Activated naive CD4-positive, alpha-beta T cell treated with anti-CD3 and anti-CD28 coated beads, Interleukin-2, amount 50 U/mL, for 16 hours (primary cell): ENCODE data around the gene CCDC136.

ENCODE experiments used
- DNase-seq: peaks from one replicate; pipeline ENCODE4 v3.0.0-alpha.2; 2020

CCDC136 gene

DNA sequence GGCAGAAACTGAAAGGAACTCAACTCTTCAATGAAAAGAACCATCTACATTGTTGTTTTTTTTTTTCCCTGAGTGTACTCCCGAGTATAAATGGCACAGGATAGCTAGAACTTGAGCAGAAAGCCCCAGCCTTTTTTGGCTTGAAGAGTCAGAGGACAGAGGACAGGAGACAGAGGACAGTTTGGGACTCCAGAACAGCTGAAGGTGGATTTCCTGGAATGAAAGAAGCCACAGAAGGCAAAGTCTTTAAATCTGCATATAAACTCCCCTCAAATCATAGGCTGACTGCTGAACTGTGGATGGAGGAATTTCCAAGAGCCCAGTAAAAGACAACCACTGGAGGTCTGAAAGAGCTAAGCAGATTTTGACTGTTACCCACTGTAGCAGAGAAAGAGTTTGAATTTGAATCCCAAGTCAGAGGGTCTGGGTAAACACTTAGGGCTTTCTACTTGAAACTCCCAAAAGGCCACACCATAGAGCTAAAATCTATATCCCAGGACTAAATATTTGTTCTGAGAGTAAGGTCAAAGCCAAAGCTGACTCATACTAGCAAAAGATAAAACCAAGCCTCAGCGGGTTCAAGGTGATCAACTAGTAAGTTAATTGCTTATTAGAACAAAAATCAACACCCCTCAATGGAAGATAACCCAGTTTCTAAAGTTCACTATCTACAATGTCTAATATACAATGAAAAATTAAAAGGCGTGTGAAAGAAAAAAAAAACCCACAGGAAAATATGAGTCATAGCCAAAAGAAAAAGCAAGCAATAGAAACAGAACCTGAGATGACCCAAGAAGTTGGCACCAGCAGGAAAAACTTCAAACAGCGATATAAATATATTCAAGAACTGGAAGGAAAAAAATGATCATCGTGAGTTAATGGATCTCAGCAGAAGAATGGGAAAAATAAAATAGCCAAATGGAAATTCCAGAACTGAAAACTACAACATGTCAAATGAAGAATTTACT is 14.3 kb upstream of the CCDC136 start:
- DNase-seq, result no peak

DNA sequence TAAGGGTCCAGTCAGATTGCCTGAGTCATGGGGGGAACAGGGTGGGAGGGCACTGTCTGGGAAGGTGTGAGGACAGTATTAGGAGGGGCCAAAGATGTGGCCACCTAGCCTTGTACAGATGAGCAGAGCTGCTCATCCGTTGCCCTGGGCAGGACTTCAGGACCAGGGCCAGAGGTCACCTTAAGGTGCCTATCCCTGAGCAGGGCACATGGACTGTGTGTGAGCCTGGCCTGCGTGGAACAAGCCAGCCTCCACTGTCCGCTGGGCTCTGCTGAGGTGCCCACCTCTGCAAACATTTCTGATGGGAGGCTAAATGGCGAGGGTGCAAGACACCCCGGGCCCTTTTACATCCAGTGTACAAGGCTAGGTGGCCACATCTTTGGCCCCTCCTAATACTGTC is 12.8 kb upstream of the CCDC136 start:
- no peak for DNase-seq

DNA sequence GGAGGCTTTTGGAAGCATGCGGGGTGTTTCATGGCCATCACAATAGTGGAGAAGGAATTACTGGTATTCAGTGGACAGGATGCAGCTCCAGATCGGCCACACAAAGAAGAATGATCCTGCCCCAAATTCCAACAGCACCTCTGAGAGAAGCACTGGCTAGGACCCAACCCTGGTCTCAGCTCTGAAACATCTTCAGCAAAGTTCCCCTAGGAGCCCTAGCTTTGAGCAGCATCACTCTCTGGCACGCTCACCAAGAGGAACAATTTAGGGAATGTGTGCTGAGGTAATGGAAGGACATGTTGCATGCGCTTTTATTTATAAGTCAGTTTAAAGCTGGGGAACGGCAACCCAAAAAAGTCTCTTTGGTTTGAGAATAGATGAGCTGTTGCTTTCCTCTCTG is 10.6 kb upstream of the CCDC136 start:
- no peak for DNase-seq

DNA sequence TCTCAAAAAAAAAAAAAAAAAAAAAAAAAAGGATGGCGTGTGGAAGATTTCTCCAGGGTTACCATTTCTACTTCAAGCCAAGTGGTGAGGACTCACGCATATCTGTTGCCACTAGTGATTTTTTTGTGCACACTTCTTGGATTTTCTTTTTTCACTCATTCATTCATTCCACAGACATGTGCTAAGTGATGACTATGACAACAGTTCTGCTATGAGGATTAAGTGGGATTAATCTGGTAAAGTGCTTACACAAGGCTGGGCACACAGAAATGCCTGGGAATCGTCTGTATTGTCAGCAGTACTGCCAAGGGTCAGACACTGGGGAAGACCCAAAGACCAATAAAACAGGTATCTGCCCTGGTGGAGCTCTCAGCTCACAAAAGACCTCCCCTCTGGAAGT is 9.9 kb upstream of the CCDC136 start:
- no peak for DNase-seq

DNA sequence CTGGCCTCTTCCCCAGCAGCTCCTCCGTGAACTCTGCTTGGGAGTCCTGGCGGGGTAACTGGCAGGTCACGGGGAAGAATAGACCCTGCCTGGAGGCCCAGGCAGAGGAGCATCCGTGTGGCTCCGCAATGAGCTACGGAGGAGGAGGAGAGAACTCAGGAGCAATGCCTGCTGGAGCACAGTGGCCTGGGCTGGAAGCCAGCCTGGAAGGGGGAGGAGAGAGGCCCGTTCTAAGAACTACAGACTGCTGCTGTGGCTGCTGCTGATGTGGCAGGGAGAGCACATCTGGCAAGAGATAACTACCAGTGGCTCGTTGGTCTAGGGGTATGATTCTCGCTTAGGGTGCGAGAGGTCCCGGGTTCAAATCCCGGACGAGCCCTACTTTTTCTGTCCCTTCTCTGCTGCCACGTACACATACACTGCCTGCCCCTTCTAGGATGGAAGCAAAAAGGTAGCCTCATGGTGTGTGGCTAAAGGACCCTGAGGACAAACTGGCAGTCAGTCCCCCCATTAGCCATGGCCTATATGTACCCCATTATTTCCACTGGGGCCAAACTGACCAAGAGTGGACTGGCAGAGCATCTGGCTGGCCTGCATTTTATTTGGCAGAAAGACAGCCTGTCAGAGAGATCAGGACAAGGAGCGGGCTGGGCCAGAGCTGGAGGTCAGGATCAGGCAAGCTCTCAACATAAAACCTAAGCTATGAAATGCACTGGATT is 8.5 kb upstream of the CCDC136 start:
- DNase-seq, result no peak

DNA sequence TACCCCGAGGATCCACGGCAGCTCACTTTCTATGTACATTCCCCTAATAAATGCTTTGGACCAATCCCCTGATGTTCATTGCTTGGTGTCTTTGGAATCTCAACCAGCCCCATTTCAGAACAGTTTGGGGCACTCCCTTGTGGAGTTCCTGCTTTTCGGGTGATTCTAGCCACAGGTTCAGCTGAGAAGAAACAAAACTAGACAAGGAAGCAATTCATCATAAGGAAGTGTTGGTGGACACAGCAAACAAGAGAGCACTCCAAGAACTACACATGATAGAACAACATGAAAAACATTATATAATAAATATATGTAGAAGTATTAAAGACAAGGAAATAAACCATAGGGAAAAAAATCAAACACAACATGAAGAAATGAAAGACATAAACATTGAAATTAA is 6.0 kb upstream of the CCDC136 start:
- no peak for DNase-seq

DNA sequence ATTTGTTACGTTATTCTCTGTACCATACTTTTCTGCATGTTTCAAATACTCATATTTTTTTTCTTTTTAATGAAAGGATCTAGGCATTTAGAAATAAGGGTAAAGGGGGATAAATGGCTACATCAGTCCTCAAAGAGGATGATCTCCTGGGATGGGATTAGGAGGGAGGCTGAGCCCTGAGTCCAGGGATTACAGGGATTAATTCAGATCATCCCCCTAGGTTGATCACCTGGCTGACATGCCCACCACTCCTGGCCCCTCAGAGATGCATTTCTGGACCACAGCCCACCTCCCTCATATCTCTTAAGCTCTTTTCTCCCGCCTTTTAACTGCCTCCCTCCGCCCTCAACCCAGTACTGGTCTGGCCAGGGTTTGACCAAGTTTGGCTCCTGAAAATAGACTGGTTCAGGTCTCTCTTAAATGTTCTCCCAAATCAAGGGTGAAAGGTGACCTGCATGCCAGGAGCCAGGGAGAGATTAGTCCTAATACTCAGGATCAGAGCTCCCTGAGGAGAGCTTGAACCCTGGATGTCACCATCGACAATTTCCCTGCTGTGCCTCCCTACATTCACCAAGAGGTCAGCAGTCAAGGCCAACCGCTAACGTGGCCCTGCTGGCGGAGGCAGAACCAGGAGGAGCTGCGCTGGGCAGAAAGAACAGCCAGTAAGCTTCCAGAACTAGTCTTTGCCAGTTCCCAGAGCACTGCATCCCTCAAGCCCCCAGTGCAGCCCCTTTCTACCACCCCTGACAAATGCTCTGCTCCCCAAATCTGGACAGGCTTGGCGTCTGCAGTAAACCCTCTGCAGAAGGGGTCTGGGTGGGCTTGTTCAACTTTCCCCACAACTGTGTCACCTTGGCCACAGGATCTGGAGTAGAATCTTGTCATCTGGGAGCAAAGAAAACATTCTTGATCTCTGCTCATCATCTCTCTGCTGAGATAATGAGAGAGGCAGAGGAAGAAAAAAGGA is 3.0 kb upstream of the CCDC136 start:
- no peak for DNase-seq

DNA sequence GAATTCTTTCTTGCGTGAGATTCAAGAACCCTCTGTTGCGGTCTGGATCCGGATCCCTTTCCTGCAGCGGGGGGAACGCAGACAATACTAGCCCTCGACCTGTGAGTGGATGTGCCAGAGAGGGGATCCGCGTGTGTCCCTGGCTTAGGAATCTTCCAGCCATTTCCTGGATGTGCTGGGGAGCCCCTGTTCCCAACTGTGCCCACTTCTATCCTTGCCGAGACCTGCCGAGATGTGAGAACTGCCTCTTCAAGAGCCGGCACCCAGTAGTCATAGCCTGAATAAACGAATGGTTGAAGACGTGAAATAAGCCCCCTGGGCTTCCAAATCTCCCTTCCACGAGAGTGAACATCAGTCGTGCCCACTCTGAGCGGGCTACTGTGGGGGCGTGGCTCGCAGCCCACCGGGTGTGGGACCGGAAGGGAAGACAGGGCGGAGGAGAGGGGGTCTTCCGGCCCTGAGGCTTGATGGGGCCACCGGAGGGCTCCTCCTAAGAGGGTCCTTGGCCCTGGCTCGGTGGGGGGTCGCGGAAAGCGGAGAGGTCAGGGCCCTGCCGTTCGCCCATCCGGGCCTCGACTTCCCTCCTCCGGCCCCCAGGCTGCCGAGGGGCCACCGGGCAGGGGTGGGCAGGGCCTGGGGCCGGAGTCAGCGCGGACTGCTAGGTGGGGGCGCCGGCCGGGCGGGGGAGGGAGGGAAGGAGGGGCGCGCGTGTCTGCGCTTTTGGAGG is 1.3 kb upstream of the CCDC136 start:
- DNase-seq, result no peak

DNA sequence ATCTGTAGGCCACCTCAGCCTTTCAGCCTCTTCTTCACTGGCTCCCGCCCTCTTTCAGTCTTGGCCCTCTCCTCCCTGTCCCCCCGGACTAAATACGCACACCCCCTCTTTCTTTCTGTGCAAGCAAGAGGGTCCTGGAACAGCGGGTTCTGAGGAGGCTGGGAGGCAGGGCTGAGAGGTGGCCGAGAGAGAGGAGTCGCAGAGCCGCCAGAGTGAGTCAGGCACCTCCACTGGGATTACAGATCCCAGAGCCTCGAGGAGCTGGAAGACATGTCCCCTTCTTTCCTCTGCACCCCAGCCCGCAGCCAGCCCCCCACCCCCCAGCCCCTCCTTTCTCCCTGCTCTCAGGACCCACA is 182 bp downstream of the CCDC136 start:
- no peak for DNase-seq

DNA sequence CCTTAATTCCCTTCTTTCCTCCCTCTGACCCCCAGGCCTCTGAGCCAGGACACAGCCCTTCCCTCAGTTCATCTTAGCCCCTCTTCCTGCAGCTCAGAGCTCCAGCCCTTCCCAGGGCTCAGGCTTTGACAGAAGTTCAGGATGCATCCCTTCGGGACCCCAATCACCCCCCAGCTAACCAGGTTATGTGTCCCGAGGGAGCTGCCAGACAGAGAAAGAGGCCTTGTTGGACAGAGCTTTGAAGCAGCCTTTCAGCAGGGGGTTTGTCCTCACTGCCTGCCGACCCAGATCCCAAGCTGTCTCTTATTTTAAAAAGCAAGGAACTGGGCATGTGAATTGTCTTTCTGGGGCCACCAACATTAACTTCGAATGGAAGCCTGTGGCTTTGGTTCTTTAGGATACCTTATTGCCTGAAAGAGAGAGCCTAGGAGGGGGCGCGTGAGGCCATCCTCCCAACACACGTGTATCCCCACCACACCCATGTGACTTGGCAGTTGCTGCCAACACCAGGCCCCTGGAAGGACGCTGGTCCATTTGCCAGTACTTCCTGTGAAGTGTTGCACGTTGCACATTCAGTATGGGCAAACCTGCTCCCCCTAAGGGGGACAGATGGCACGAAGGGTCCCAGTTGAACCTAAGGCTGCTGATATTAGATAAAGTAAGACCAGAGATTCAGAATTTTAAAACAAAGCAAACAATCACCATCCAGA is 858 bp downstream of the CCDC136 start:
- no peak for DNase-seq

DNA sequence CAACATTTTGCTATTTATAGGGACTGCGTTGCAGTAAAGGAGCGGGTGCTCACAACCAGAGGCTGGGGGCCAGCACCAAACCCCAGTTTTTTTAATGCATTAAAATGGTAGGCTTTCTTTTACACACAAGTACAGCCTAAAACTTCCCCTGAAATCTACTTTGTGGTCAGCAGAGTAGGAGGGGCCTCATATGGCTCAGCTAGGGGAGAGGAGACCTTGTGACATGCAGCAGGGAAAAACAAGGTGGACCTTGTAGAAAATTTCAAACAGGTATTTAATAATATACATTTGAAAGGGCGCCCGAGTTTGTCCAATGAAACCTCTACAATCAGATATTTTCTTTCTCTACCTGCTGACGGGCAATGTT is 1.4 kb downstream of the CCDC136 start:
- DNase-seq, result no peak

DNA sequence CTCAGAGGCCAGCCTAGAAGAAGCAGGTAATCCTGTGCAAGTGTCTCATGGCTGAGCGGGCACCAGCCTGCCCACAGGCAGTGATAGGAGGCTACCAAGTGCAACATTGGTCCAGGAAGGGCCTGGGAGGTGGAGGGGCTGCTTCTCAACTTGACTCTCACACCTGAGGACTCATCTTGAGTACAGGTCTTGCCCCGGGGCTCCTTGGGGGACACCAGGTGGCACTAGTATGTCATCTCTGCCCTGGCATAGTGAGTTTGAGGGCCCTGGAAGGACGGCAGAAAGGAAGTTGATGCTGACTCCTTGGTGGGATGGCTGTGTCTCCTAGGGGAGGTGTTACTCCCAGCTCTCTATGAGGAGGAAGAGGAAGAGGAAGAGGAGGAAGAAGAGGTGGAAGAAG is 2.3 kb downstream of the CCDC136 start:
- DNase-seq, result no peak

DNA sequence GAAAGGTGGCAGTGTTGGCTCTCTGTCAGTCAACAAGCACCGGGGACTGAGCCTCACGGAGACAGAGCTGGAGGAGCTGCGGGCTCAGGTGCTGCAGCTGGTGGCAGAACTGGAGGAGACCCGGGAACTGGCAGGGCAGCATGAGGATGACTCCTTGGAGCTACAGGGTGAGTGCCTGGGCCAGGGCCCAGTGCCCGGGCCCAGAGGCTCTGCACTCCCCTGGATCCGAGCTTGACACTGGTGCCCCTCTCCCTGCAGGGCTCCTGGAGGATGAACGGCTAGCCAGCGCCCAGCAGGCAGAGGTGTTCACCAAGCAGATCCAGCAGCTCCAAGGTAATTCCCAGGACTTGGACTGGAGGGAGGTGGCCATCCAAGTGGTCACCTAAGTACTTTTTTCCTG is 2.7 kb downstream of the CCDC136 start:
- DNase-seq, result no peak

DNA sequence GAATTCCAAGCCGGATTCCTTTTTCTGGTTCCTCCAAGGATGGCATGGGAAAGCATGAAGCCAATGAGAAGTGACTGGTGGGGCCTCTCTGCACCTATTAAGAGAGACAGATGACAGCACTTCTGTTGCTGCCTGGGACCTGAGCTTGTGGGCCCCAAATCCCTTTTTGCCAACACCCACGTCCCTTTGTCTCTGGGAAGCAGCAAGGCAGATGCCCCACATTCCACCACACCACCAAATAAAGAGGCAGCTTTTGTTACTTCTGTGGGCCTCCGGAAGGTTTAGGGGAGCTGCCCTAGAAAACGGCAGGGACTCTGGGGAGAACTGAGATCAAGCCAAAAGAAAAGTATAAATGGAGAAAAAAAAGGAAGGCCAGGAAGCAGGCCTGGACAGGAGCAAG is 3.4 kb downstream of the CCDC136 start:
- no peak for DNase-seq

DNA sequence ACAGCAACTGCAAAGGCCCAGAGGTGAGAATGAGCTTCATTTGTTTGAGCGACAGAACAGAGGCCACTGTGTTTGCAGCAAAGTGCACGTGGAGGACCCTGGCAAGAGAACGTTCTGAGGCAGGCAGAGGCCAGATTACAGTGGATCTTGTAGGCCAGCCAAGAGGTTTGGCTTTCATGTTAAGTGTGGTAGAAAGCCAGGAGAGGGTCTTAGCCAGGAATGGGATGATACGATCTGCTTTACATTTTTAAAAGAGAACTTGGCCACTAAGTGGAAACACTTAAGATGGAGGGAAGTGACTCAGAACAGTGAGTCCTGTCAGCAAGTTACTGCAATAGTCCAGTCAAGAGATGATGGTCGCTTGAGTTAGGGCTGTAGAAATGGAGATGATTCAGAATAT is 4.6 kb downstream of the CCDC136 start:
- DNase-seq, result no peak

DNA sequence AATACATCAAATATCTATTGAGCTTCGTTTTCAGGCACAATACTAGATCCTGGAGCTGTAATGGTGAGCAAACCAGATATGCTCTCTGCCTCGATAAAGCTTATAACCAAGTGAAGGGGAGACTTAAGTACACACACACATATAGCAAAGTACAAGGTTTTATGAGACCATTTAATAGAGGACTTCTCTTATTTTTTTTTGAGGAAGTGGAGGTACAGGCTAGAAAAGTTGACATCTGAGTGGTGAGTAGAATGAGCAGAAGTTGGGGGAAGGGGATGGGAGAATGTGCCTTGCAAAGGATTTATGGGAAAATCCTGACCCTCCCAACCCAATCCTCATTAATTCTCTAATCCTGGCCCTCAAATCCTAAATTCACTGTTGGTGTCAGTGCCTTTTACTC is 7.7 kb downstream of the CCDC136 start:
- DNase-seq, result no peak

DNA sequence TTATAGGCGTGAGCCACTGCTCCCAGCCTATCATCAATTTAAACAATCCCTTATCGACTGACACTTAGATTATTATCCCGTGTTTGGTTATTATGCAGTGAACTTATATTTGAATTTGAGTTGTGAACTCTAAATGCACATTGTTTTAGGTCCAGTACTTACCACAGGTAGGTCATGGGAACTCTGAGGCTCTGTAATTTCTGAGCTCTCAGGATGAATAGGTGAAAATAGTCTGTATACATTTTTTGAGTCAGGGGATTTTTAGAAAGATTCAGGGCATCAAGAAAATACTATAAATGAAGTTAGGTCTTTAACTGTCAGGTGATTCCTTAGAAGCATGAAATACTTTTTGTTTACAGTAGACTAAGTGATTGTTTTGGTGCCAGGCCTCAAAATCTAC is 8.8 kb downstream of the CCDC136 start:
- no peak for DNase-seq

DNA sequence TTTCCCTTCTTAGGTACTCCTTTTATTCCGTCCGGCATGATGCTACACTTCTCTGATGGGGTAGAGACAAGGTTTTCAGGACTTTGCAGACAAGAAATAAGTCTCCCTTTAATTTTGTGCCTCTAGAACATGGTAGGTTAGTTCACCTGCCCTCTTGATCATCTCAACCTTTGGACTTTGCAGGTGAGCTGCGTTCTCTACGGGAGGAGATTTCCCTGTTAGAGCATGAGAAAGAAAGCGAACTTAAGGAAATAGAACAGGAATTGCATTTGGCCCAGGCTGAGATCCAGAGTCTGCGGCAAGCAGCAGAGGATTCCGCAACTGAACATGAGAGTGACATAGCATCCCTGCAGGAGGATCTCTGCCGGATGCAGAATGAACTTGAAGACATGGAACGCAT is 9.2 kb downstream of the CCDC136 start:
- no peak for DNase-seq

DNA sequence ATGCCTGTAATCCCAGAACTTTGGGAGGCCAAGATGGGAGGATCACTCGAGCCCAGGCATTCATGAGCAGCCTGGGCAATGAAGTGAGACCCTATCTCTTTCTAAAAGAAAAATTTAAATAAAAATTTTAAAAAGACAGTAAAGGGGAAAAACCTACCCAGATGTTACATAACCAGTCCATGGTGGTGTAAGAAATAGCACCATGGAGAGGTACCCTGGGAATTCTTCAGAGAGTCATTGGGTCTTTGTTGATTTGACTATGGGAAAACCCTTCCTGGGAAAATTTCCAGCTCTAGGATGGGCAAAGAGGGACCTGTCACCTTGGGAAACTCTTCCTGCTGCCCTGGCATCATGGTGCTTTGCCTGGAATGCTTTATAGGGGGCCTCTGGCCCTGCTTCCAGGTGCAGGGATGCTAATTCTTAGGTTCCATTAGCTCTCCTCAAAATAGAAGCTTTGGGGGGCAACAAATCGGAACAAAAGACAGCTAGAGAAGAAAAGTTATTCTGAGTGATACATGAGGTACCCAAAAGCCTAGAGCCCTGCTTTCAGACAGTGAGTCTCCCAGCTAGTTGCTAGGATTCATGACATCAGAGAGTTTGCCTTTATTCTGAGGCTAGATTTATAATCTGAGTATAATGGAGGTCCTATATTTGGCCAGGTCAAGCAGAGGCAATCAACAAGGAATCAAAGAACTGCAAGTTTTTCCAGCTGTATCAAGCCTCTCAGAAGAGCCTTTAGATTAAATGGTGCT is 10.1 kb downstream of the CCDC136 start:
- no peak for DNase-seq

DNA sequence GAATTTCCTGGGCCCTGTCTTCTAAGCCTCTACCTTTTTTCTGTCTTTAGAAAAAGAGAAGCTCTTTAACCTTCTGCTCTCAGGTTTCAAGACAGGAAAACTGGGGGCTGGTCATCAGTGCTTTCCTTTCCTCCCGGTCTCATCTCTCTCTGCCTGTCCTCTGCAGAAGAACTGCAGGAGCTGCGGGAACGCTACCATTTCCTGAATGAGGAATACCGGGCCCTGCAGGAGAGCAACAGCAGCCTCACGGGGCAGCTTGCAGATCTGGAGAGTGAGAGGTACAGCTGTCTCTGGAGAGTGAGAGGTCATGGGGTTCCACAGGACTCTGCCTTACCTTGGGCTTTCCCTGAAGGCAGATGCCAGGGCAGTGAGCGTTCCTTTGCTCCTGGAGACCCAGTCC is 12.7 kb downstream of the CCDC136 start:
- DNase-seq, result no peak

DNA sequence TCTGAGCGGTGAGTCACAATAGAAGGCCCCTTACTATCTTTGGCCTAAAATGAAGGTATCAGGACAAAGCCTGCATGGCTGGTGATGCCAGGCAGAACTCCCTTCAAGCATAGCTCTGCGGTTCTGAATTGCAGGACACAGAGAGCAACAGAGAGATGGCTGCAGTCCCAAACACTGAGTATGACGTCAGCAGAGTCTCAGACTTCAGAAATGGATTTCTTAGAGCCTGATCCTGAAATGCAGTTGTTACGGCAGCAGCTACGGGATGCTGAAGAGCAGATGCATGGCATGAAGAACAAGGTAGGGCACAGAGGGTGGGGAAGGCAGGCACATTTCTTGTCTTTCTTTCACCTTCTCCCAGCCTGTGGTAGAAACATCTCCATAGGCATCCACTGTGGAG is 13.5 kb downstream of the CCDC136 start:
- DNase-seq, result no peak
